ENCODE data around the gene SOAT1. TPM values are rescaled to one million over a fixed set of nuclear protein-coding genes. Genes with fewer than 3 reads are reported as not detected.

SOAT1 gene
- total and polyA plus RNA-seq, 2 of the 8 experiments (the other 6 are each of a cell fraction or from before 2014, with no cell fraction given) = 2.7 to 4.7 TPM

- TF ChIP-seq, protein P1, sequence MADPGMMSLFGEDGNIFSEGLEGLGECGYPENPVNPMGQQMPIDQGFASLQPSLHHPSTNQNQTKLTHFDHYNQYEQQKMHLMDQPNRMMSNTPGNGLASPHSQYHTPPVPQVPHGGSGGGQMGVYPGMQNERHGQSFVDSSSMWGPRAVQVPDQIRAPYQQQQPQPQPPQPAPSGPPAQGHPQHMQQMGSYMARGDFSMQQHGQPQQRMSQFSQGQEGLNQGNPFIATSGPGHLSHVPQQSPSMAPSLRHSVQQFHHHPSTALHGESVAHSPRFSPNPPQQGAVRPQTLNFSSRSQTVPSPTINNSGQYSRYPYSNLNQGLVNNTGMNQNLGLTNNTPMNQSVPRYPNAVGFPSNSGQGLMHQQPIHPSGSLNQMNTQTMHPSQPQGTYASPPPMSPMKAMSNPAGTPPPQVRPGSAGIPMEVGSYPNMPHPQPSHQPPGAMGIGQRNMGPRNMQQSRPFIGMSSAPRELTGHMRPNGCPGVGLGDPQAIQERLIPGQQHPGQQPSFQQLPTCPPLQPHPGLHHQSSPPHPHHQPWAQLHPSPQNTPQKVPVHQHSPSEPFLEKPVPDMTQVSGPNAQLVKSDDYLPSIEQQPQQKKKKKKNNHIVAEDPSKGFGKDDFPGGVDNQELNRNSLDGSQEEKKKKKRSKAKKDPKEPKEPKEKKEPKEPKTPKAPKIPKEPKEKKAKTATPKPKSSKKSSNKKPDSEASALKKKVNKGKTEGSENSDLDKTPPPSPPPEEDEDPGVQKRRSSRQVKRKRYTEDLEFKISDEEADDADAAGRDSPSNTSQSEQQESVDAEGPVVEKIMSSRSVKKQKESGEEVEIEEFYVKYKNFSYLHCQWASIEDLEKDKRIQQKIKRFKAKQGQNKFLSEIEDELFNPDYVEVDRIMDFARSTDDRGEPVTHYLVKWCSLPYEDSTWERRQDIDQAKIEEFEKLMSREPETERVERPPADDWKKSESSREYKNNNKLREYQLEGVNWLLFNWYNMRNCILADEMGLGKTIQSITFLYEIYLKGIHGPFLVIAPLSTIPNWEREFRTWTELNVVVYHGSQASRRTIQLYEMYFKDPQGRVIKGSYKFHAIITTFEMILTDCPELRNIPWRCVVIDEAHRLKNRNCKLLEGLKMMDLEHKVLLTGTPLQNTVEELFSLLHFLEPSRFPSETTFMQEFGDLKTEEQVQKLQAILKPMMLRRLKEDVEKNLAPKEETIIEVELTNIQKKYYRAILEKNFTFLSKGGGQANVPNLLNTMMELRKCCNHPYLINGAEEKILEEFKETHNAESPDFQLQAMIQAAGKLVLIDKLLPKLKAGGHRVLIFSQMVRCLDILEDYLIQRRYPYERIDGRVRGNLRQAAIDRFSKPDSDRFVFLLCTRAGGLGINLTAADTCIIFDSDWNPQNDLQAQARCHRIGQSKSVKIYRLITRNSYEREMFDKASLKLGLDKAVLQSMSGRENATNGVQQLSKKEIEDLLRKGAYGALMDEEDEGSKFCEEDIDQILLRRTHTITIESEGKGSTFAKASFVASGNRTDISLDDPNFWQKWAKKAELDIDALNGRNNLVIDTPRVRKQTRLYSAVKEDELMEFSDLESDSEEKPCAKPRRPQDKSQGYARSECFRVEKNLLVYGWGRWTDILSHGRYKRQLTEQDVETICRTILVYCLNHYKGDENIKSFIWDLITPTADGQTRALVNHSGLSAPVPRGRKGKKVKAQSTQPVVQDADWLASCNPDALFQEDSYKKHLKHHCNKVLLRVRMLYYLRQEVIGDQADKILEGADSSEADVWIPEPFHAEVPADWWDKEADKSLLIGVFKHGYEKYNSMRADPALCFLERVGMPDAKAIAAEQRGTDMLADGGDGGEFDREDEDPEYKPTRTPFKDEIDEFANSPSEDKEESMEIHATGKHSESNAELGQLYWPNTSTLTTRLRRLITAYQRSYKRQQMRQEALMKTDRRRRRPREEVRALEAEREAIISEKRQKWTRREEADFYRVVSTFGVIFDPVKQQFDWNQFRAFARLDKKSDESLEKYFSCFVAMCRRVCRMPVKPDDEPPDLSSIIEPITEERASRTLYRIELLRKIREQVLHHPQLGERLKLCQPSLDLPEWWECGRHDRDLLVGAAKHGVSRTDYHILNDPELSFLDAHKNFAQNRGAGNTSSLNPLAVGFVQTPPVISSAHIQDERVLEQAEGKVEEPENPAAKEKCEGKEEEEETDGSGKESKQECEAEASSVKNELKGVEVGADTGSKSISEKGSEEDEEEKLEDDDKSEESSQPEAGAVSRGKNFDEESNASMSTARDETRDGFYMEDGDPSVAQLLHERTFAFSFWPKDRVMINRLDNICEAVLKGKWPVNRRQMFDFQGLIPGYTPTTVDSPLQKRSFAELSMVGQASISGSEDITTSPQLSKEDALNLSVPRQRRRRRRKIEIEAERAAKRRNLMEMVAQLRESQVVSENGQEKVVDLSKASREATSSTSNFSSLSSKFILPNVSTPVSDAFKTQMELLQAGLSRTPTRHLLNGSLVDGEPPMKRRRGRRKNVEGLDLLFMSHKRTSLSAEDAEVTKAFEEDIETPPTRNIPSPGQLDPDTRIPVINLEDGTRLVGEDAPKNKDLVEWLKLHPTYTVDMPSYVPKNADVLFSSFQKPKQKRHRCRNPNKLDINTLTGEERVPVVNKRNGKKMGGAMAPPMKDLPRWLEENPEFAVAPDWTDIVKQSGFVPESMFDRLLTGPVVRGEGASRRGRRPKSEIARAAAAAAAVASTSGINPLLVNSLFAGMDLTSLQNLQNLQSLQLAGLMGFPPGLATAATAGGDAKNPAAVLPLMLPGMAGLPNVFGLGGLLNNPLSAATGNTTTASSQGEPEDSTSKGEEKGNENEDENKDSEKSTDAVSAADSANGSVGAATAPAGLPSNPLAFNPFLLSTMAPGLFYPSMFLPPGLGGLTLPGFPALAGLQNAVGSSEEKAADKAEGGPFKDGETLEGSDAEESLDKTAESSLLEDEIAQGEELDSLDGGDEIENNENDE (IDR thresholded peaks at IDR 0.05; ENCODE audit: insufficient replicate concordance, low read length) = no peak
- TF ChIP-seq CREB1 (IDR thresholded peaks at IDR 0.05) = no peak
- no peak for TF ChIP-seq PHF8 (conservative IDR thresholded peaks at IDR 0.05; ENCODE audit: low read depth, low read length)
- TF ChIP-seq KDM1A (IDR thresholded peaks at IDR 0.05; ENCODE audit: borderline replicate concordance, low read length) = no peak
- no peak for TF ChIP-seq TAF7 (optimal IDR thresholded peaks at IDR 0.05; ENCODE audit: borderline replicate concordance, low read depth, low read length)
- no peak for TF ChIP-seq SIRT6 (IDR thresholded peaks at IDR 0.05; ENCODE audit: low read length)
- TF ChIP-seq RFX5 (IDR thresholded peaks at IDR 0.05; ENCODE audit: borderline replicate concordance, low read depth, low read length) = no peak
- TF ChIP-seq CEBPB (IDR thresholded peaks at IDR 0.05; ENCODE audit: low read depth, low read length) = no peak
- TF ChIP-seq EZH2 (IDR thresholded peaks at IDR 0.05; ENCODE audit: low read depth, low read length, severe bottlenecking) = no peak
- no peak for TF ChIP-seq BACH1 (IDR thresholded peaks at IDR 0.05; ENCODE audit: low read length)
- TF ChIP-seq CHD2 (IDR thresholded peaks at IDR 0.05; ENCODE audit: low read length) = no peak
Observed at GRCh38 chr1:179262183-179262582, 31.4 kb upstream of the SOAT1 start (continued).
